Nephron (organoid): ENCODE measurements around the gene GHRHR.
A peak's percentile ranks its signal among the peaks of the same experiment; 100 is the strongest.

ENCODE experiments used
- H3K27ac Mint-ChIP-seq, 3 experiments: 2 replicates each; pipeline ENCODE4 v1.8.0; 2020; ENCODE audit warnings: mixed read lengths in 3 of 3, mild to moderate bottlenecking in 2 of 3, moderate library complexity in 1 of 3
- H3K27me3 Mint-ChIP-seq: 2 replicates; pipeline ENCODE4 v1.8.0; 2021; ENCODE audit warnings: low read depth, mild to moderate bottlenecking, moderate library complexity, mixed read lengths
- H3K36me3 Mint-ChIP-seq: 2 replicates; pipeline ENCODE4 v1.8.0; 2020; ENCODE audit warnings: low read depth, mixed read lengths
- H3K4me1 Mint-ChIP-seq: 2 replicates; pipeline ENCODE4 v1.8.0; 2020; ENCODE audit warnings: mixed read lengths
- H3K4me3 Mint-ChIP-seq, 3 experiments: 2 replicates each; pipeline ENCODE4 v1.8.0; 2020; ENCODE audit warnings: mild to moderate bottlenecking in 3 of 3, mixed read lengths in 3 of 3, moderate library complexity in 2 of 3
- H3K9me3 Mint-ChIP-seq: 2 replicates; pipeline ENCODE4 v1.8.0; 2020; ENCODE audit warnings: mixed read lengths
- CTCF ChIP-seq, 3 experiments: fragments of 200-600 bp; sonication (generic); IDR thresholded peaks; one replicate each; pipeline ENCODE4 v1.5.0; 2021; ENCODE audit warnings: antibody characterized with exemption in 3 of 3; ENCODE audit not compliant: unreplicated experiment in 3 of 3

Gene GHRHR

GRCh38 chr7:30931161-30931928 is 32.4 kb upstream of the GHRHR start:
- H3K4me3 Mint-ChIP-seq = no peak overlapping the region

DNA sequence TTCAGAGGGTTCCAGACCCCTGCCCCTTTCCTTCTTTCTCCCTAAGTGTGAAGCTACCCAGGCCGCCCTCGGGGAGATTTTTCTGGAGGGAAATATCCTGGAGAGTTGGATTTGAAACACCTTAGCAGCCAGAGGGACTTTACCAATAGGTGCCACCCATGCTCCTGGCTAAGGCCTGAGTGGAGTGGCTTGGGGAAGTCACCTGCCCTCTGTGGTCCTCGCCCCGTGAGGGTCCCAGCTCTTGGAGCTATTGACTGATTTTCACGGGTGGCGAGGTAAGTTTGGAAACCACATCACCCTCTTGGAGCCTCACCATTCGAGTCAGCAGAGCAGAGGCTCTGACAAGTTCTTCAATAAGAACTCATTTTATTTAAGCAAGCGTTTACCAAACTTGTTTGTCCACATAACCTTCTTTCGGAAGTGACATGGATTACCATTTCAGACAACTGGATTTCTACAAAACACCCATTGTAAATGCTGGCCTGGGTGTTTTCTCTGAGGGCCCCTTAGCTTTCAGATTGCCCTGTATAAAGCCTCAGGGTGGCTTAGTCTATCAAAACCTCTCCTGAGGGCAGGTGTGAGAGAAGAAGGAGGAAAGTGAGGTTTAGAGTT is 31.7 kb upstream of the GHRHR start:
- H3K36me3 Mint-ChIP-seq = no peaks in the 10 kb centered on the region

More at GRCh38 chr7:30931161-30931928, 32.4 kb upstream of the GHRHR start:
- no peaks in the 10 kb centered on the region for H3K36me3 Mint-ChIP-seq
- H3K27ac Mint-ChIP-seq = peak overlapping the region; percentile 82 to 85 (median 84)
- H3K27me3 Mint-ChIP-seq = peaks cover 9% of the 10 kb centered on the region
- H3K4me1 Mint-ChIP-seq = peaks cover 36% of the 10 kb centered on the region
- H3K9me3 Mint-ChIP-seq = peaks cover 3% of the 10 kb centered on the region
- no peak for TF ChIP-seq CTCF (IDR thresholded peaks at IDR 0.05; ENCODE audit: unreplicated experiment in 3 of 3)

DNA sequence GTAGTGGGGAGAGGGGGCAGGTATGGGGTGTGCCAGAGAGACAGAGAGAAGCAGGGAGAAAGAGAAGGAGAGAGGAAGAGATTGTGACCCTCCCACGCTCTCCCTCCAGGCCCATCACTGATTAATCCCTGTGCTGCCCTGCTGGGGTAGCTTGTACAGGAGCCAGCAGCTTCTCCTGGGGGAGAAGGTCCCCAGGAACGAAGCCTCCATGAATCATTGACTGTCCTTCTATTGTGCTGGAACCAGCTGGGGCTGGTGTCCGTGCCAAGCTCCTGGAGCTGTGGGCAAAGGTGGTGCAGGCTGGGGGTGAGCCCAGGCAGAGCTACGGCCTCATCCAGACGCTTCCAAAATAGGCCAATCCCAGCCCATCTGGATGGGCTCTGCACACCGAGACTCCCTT is 31.2 kb upstream of the GHRHR start:
- no peak overlapping the region for H3K4me3 Mint-ChIP-seq
- H3K4me1 Mint-ChIP-seq = peaks cover 36% of the 10 kb centered on the region
- no peak for TF ChIP-seq CTCF (IDR thresholded peaks at IDR 0.05; ENCODE audit: unreplicated experiment in 3 of 3)
- peak overlapping the region; percentile 82 to 84 (median 84) for H3K27ac Mint-ChIP-seq
- peaks cover 3% of the 10 kb centered on the region for H3K9me3 Mint-ChIP-seq
- peaks cover 12% of the 10 kb centered on the region for H3K27me3 Mint-ChIP-seq
- H3K36me3 Mint-ChIP-seq = no peaks in the 10 kb centered on the region

More for the DNA sequence above, 31.7 kb upstream of the GHRHR start:
- Mint-ChIP-seq H3K4me3 (no peak overlapping the region), H3K27me3 (peaks cover 9% of the 10 kb centered on the region), H3K9me3 (peaks cover 3% of the 10 kb centered on the region), H3K27ac (peak overlapping the region; percentile 82 to 85 (median 84)), H3K4me1 (peaks cover 36% of the 10 kb centered on the region)
- TF ChIP-seq CTCF (IDR thresholded peaks at IDR 0.05; ENCODE audit: unreplicated experiment in 3 of 3) = no peak

- TF ChIP-seq CTCF (IDR thresholded peaks at IDR 0.05; ENCODE audit: unreplicated experiment in 3 of 3) = no peak
- H3K4me1 Mint-ChIP-seq = peaks cover 36% of the 10 kb centered on the region
- H3K9me3 Mint-ChIP-seq = no peaks in the 10 kb centered on the region
- peak overlapping the region in 2 of 3 experiments; percentile 60 to 82 for H3K27ac Mint-ChIP-seq
- peaks cover 14% of the 10 kb centered on the region for H3K27me3 Mint-ChIP-seq
- H3K36me3 Mint-ChIP-seq = no peaks in the 10 kb centered on the region
- H3K4me3 Mint-ChIP-seq = no peak overlapping the region
These were observed 30.4 kb upstream of the GHRHR start for GRCh38 chr7:30933124-30933974.

DNA sequence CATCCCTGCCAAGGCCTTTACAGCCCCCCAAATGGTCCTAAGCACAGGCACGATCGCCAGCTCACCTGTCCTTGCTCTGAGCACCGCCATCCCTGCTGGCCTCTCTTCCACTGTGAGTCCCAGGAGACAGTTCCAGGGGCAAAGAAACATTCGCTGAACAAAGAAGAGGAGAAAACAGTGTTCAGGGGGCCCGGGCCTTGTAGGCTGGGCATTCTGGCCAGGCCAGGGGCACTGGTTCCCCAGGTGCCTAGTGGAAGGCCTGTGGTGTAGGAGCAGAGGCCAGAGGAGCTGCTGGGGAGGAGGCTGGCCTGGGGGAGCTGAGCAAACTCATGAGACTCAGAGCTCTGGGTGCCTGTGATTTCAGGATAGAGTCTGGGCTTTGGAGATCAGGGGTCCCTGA is 29.5 kb upstream of the GHRHR start:
- TF ChIP-seq CTCF (IDR thresholded peaks at IDR 0.05; ENCODE audit: unreplicated experiment in 3 of 3) = no peak
- H3K36me3 Mint-ChIP-seq = no peaks in the 10 kb centered on the region
- H3K4me3 Mint-ChIP-seq = no peak overlapping the region
- peaks cover 14% of the 10 kb centered on the region for H3K27me3 Mint-ChIP-seq
- peaks cover 36% of the 10 kb centered on the region for H3K4me1 Mint-ChIP-seq
- H3K9me3 Mint-ChIP-seq = no peaks in the 10 kb centered on the region
- H3K27ac Mint-ChIP-seq = peak overlapping the region in 2 of 3 experiments; percentile 60 to 82
